Urothelium cell line (cell line): ENCODE data around the gene FBXW11.
A peak's percentile ranks its signal among the peaks of the same experiment; 100 is the strongest.
"Not testable (repeated sequence)": the region's sequence is repeated elsewhere in the genome, so short reads cannot be mapped to it uniquely, and the experiment has no call there.

ENCODE experiments used
- DNase-seq: peaks from one replicate; pipeline ENCODE4 v3.0.0; 2011; ENCODE audit warnings: low spot score, mixed read lengths
- FAIRE-seq: peaks from 2 replicates; lab custom pipeline; 2011; peaks lifted over from hg19 to GRCh38; lab: Jason Lieb, UNC

Gene FBXW11

DNA sequence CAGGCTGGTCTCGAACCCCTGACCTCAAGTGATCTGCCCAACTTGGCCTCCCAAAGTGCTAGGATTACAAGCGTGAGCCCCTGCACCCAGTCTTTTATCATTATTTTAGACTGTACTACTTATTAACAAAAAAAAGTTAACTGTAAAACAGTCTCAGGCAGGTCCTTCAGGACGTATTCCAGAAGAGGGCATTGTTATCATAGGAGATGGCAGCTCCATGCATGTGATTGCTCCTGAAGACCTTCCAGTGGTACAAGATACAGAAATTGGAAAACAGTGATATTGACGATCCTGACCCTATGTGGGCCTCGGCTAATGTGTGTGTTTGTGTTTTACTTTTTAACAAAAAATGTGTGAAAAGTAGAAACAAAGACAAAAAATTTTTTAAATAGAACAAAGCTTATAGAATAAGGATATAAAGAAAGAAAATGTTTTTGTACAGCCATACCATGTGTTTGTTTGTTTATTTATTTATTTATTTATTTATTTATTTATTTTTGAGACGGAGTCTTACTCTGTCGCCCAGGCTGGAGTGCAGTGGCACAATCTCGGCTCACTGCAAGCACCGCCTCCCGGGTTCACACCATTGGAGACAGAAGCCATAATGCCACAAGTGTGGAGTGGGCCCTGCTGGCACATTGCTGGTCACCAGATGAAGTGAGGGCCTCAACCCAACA is 13.8 kb upstream of the FBXW11 start:
- not testable (repeated sequence) for FAIRE-seq, DNase-seq

DNA sequence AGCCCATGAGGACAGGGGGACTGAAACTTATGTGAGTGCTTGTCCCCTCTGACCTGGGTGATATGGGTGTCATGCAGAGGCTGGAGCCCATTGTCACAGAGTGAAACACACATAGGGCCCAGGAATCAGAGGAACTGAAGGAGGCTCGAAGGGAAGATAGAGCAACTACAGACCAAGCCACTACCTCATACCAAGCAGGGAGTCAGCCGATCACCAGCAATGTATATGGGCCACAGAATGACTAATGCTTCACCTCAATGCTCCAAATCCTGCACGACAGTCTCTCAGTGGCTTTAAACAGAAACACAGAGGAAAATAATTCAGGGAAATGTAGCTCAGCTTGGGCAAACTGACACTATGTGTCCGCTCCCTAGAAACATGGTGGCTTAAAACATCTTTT is 8.9 kb upstream of the FBXW11 start:
- FAIRE-seq, result no peak

DNA sequence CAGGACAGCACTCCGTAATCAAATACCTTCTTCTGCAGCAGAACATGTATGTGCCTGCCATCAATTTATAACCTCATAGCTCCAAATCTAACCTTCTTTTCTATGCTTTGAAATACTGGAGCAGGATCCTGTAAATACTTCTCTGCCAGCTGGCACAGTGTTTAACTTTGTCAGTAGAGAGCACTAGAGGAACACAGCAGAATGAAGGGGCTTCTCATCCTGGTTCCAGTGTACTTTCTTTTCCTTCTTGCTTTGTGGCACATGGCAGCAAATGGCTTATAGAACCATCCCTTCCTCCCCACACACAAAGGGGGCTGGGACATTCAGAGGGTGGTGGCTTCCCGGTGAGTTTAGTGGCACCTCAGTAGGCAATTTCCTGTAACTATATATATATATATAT is 3.8 kb upstream of the FBXW11 start:
- FAIRE-seq, result no peak
- DNase-seq, result no peak

More for the DNA sequence above, 8.9 kb upstream of the FBXW11 start:
- no peak for DNase-seq

DNA sequence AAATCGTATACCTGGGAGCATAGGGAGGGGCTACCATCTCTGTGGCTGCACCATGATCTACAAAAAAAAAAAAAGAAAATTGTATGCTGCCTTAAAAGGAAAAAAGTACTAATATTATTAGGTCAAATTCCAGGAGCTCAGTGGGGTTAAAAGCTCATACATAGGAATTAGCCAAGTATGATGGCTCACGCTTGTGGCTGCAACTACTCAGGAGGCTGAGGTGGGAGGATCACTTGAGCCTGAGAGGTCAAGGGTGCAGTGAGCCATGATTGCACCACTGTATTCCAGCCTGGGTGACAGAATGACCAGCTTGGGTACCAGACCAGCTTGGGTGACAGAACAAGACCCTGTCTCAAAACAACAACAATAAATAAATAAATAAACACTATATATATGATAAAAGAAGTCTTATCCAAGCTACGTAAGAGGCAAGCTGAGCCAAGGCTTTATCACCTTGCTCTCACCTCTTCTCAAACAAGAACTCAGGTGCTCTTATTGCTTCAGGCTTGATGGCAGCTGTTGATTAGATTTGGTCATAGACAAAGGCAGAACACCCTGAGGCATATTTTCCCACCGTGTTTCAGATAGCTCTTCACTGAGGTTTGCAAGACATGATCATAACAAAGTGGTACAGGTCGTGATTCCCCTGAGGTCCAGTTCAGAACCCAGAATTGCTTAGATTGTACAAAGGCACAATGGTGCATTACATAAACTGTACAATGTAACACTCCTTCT is 3.3 kb upstream of the FBXW11 start:
- FAIRE-seq, result no peak
- DNase-seq, result no peak

DNA sequence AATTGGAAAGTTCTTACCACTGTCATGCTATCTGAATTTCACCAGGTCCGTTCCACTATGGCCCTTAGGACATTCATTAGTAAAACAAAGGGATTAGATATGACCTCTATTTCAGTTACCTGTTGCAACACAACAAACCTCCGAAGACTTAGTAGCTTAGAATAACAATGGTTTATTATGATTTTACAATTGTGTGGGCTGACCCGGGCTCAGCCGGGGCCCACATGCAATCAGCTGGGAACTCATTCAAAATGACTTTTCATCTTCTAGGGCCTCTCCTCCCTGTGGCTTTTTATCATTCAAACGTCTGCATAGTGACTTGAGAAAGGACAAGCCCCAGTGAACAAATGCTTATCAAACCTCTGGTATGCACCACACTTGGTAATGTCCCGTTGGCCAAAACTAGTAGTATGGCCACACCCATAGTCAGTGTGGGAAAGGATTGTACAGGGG is 2.3 kb upstream of the FBXW11 start:
- no peak for FAIRE-seq
- DNase-seq, result no peak

DNA sequence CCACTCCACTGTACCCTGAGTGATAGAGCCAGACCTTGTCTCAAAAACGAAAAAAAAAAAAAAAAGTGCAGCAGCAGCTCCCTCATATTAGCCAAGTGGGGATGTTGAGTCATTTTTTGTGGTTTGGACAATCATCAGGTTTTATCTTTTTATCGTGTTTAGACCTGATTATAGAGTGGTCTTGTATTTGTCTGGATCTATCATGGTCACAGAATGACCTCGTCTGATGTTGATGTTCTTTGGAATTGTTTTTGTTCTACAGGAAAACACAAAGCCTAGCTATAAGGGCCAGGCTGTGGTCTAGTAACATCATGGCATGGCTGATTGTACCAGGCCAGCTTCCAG is 1.6 kb upstream of the FBXW11 start:
- FAIRE-seq, result no peak
- no peak for DNase-seq

DNA sequence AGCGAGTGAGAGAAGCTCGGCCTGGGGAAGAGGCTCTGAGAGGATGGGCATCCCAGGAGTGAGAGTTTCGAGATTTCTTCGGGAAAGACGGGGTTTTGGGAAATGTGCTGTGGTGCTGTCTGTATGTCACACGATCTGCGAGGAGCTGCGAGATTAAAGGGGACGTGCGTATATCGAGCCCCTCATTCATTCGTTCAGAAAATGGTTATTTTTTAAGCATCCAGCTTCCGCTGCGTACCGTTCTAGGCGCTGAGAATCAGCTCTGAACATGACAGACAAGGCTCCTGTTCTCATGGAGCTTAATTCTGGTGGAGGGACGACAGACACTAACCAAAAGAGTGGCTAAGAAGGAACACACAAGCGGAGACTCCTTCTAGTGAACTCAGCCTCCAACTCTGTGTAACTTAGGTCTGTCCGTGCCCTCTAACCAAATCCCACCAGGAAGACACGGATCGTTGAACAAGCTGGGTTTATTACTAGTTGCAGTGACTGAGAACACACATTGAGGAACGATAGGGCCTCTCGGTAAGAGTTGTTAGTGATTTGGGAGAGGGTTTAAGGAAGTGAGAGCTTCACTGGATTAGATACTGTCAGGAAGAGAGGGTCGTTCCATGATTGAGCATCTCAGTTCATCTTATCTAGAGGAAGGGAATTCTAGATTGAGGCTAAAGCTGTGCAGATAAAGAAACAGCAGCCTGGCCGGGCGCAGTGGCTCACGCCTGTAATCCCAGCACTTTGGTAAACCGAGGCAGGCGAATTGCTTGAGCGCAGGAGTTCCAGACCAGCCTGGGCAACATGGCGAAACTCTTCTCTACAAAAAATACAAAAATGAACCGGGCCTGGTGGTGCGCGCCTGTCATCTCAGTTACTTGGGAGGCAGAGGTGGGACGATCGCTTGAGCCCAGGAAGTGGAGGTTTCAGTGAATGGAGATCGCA is 1.0 kb upstream of the FBXW11 start:
- FAIRE-seq (no peak), DNase-seq (no peak)

DNA sequence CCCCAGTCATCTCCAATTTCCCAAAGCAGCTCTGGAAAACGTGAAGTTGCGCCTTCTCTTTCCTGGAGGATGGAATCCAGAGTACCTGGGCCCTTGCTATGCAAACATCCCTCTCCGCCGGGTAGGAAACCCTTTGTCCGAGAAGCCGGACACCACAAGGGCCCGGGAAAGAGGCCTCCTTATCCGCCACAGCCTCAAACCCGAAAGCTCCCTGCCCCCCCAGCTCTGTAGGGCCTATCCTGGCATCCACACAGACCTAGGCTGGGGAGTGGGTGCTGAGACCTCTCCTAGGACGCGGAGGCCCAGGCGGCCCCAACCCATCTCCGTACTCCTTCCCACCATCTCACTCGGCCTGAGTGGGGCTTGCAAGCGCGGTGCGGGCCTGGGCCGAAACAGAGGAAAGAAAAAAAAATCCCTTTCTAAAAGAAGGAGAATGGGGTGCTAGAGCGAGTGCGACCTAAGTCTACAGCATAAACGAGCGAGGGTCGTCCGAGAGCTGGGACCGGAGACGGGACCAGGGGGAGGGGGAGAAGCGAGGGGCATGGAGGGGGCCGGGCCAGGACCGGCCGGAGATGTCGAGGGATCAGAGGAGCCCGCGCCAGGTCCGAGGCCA is 624 bp downstream of the FBXW11 start:
- FAIRE-seq, result no peak
- peak; percentile 17 for DNase-seq

DNA sequence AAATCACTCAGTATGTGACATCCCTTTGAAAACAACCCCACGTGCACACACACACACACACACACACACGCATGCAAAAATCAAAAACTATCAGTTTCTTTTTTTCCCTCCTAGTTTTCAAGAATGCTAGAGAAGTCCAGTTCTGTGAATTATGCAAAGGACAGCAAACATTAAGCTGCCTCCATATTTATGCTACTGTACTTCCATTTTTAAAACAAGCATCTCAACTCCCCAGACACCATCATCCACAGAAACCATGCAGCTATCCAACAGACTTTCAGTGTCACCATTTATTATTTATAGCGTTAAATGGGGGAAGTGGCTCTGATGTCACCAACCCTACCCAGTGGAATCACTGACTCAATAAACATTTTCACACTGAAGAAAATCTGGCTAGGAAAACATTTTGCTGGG is 1.6 kb downstream of the FBXW11 start:
- FAIRE-seq, result no peak

DNA sequence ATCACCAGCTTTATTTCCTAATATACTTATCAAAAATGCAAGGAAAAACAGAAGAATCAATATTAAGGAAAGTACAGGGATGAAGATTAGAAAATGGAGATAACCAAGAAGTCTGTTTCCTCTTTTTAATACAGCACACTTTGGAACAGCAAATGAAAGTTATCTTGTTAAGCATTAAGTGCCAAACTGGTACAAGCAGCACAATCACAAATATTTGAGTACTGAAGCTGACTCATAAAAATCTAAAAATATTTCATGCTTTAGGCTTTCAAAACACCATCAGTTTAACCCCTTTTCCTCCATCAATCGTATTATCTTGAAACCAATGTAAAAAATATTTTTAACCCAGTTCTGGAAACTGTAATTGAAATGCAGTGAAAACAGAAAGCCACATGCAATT is 2.7 kb downstream of the FBXW11 start:
- DNase-seq, result no peak
- no peak for FAIRE-seq

More for the DNA sequence above, 1.6 kb downstream of the FBXW11 start:
- no peak for DNase-seq

DNA sequence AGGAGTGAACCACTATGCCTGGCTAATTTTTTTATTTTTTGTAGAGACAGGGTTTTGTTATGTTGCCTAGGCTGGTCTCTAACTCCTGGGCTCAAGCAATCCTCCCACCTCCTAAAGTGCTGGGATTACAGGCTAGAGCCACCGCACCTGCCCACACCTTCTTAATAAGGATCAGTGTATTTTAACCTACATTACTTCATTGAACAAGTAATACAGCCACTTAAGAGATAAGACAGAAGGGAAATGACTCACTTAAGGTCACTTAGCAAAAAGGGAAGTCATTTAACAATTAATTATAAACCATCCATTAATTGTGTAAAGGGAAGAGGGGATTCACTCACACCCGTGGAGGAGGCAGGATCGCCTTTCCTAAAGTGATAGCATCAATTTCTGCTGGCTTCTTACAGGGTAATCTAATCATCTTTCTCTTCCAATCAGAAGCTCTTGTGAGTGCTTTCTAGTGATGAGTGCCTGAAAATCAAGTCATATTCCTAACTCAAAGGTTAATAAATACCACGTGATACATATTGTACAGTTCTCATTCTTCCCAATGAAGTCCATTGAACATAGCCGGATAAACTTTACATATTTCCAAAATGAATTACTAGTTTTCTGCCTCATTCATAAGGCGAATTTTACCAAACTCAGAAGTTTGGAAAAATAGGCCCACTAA is 3.5 kb downstream of the FBXW11 start:
- FAIRE-seq (no peak), DNase-seq (no peak)

DNA sequence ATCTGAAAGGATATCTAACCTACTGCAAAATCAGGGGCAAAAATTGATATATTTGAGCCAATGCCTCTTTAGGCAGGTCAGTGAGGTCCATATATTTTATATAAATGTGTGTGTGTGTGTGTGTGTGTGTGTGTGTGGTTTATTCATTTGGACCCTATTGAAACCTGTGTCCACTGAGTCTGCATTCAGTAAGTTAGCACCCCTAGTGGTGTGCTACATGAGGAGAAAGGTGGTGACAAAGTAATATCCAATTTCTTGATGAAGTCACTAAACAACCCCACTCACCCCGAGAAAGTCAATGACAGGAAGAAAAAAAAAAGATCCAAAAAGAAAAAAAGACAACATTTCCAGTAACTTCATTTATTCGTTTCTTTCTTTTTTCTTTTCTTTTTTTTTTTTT is 4.1 kb downstream of the FBXW11 start:
- FAIRE-seq, result no peak
- DNase-seq, result peak; percentile 25

DNA sequence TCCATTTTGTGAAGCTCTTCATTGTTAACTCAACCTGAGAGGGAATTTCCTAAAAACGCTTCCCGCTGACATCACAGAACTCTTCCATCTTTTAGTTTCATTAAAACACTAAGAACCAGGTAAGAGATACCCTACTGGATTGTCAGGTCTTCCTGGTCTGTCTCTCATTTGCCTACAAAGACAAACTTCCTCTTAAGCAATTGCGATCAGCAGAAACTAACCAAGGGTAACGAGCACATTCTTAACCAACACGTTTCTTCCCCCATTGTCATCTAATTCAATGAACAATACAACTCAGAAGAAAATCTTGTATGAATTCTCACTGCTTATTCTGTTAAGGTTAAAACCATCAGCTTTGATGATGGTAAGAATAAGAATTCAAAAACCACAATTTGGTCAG is 6.6 kb downstream of the FBXW11 start:
- DNase-seq (no peak), FAIRE-seq (no peak)

DNA sequence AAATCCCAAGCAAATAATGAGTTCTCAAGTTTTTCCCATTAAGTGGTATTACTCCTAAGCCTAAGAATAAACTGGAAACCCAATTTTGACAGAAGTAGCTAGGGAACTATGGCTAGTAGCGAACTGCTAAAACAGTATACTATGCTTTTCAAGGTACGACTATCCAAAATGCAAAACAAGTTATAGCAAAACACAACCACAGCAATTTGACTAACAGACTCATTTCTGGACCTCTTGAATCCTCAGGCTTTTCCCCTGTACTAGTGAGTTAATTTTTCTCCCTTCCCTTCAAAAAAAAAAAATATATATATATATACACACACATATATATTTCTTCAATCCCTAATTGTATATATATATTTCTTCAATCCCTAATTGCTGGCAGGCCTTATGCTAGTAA is 7.3 kb downstream of the FBXW11 start:
- FAIRE-seq, result no peak
- DNase-seq, result no peak

DNA sequence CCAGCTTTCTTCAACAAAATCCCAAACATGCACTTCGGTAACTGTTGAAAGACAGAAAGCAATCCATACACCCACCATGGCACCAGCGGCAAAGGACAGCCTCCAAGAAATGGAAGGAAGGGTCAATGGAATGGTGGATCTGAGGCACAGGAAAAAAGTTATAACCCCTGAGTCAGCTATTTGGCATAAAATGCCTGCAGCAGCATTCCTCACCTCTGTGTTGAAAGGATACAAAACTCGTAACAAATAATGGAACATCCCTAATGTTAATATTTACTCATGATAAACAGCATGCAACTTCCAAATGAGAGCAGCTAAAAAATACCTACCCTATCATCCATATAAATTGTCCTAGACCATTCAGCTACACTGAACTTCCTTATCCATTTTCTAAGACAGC is 9.4 kb downstream of the FBXW11 start:
- no peak for DNase-seq
- FAIRE-seq, result no peak

DNA sequence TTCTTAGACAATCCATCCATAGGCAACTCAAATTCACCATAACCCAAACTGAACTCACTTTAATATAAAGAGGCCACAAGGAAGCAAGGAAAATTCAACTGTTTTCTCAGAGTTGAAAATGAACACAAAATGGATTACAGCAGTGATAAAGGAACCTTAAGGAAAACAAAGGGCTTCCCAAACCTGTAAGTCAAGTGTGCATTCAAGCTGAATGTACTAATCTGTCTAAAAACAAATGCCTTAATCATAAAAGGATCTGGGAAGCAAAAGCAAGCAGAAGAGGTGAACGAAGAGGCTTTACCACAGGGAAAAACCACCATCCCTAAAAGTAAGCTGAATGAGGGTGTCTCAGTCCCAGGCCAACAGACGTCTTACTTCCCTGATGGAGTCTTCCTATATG is 13.6 kb downstream of the FBXW11 start:
- DNase-seq (no peak), FAIRE-seq (no peak)

DNA sequence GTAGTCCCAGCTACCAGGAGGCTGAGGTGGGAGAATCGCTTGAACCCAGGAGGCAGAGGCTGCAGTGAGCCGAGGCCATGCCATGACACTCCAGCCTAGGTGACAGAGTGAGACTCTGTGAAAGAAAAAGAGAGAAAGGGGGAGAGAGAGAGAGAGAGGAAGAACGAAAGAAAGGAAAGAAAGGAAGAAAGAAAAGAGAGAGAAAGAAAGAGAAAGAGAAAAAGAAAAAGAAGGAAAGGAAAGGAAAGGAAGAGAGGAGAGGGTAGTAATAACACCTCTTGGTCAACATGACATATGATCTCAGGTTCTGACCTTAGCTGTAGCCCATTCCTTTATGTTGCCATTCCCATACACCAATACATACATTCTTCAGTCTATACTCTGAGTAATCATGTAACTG is 14.1 kb downstream of the FBXW11 start:
- FAIRE-seq (no peak), DNase-seq (no peak)

DNA sequence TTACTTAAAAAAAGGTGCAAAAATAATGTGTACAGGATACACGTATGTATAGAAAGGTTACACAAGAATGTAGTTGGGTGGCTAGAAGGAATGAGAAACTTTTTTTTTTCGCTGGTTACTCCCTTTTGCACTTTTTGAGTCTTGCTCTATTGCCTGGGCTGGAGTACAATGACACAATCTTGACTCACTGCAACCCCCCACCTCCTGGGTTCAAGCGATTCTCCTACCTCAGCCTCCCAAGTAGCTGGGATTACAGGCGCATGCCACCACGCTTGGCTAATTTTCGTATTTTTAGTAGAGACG is 15.8 kb downstream of the FBXW11 start:
- no peak for DNase-seq
- FAIRE-seq, result no peak

DNA sequence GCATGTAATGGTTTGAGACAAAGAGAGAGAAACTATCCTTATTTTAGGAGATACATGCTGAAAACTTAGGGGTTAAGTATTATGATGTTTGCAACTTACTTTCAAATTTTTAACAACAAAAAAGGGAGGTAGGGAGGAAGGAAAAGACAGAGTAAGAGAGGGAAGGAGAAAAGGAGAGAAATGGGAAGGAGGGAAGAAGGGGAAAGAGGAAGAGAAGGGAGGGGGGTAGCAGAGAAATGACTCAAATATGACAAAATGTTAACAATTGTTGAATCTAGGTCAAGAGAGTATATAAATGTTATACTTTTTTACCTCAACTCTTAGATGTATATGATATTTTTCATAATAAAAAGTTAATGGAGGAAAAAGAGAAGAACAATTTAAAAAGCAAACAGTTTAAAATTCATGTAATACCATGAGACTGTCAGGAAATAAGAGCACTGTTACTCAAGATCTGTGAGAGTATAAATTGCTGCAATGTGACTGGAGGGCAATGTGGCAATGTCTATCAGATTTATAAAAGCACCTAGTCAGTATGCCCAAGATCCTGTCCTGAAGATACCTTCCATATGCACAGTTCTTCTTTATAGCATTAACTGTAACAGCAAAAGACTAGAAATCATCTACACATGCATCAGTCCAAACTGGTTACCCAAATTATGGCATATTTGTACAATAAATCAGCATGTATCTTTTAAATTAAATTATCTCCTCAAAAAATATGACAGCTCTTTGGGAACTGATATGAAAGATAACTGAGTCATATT is 16.3 kb downstream of the FBXW11 start:
- FAIRE-seq (no peak), DNase-seq (no peak)

DNA sequence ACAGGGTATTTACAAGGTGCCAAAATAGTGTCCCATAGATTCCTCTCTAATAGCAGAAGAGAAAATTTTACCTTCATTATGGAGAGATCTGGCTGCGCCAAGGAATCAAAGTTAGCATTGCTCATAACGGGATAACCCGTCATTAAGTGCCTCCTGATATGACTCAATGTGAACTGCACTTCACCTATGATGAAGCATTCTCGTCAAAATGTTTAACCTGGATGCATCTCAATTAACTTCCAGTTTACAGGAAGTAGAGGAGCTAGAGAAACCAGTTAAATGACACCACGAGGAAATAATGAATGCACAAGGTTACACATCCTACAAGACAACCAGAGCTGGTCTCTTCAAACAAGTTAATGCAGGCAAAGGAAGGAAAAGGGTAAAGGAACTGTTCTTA is 17.2 kb downstream of the FBXW11 start:
- DNase-seq (no peak), FAIRE-seq (no peak)
